ENCODE measurements around the gene SRMS.

SRMS gene, protein sequence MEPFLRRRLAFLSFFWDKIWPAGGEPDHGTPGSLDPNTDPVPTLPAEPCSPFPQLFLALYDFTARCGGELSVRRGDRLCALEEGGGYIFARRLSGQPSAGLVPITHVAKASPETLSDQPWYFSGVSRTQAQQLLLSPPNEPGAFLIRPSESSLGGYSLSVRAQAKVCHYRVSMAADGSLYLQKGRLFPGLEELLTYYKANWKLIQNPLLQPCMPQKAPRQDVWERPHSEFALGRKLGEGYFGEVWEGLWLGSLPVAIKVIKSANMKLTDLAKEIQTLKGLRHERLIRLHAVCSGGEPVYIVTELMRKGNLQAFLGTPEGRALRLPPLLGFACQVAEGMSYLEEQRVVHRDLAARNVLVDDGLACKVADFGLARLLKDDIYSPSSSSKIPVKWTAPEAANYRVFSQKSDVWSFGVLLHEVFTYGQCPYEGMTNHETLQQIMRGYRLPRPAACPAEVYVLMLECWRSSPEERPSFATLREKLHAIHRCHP

GRCh38 chr20:63547725-63548480 lies at the start of gene SRMS:
TSS of gene SRMS (minus strand) at chr20:63547749. CDS start at chr20:63547463, 286 bp downstream.
- H3K4me3 ChIP-seq (ENCODE audit: low read depth, low read length), result no peak within 1 kb of the TSS

DNA sequence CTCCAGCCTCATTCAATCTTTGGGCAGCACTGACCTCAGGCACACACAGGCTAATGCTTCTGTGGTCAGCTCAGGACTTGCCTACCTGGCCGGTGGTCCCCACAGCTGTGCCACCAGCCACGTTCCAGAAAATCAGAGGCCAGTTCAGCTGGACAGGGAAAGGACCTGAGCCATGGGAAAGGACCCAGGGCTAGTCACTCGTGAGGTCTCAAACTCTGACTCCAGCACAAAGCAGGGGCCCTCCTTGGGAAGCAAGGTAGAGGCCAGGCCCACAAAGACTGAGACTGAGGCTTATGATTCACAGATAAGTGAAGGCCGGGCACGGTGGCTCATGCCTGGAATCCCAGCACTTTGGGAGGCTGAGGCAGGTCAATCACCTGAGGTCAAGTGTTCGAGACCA lies 48.9 kb upstream of the SRMS start:
- H3K4me3 ChIP-seq (ENCODE audit: low read depth, low read length), result no peak overlapping the region

GRCh38 chr20:63595416-63596127 lies 48.0 kb upstream of the SRMS start:
- no peak overlapping the region for H3K4me3 ChIP-seq (ENCODE audit: low read depth, low read length)

DNA sequence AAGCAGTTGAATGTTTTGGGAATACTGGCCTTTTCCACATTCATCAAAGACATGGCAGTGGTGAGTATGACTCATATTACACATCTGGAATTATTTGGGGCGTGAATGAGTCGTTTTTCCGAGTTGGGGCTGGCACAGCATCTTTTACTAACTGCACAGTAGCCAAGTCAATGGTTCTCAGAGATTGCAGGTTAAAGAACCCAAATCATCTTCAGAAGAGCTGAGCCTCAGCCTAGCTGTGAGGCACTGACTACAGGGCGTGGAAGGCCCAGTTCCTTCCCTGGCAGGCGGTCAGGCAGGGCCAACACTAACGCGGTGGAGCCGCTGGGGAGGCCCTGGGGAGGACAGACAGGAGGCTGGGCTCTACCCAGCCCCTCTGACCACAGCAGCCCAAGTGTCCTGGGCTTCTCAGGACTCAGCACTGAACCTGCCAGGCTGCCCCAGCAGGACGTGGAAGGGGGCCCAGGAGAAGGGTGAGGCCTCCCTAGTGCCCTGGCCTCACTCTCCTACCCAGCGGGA lies 46.6 kb upstream of the SRMS start:
- H3K4me3 ChIP-seq (ENCODE audit: low read depth, low read length), result no peak overlapping the region

- H3K4me3 ChIP-seq (ENCODE audit: low read depth, low read length), result no peak overlapping the region
These were observed 45.1 kb upstream of the SRMS start for GRCh38 chr20:63592661-63593060.

DNA sequence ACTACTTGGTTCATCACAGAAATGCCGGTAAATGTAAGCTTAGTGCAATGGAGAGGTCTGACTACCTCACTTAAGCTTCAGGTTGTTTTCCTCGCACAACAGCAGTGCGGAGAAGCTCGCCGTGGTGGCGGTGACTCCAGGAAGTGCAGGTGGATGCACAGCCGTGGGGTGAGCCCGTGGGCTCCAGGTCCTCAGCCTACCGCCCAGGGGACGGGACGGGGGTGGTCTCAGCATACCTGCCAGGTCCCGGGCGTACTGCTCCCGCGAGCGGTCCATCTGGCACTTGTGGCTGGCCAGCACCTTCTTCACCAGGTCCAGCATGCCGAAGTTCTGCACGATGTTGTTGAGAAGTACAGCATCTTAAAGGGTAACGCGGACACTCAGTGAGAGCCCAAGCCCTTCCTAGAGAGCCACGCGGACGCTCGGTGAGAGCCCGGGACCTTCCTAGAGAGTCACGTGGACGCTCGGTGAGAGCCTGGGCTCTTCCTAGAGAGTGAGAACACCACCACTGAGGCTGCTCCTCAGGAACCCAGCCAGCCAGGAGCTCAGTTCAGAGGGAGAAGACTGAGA lies 44.3 kb upstream of the SRMS start:
- H3K4me3 ChIP-seq (ENCODE audit: low read depth, low read length), result no peak overlapping the region

- H3K4me3 ChIP-seq (ENCODE audit: low read depth, low read length), result no peak overlapping the region
These were observed 43.6 kb upstream of the SRMS start for GRCh38 chr20:63591147-63591533.

- no peak overlapping the region for H3K4me3 ChIP-seq (ENCODE audit: low read depth, low read length)
These were observed 42.9 kb upstream of the SRMS start for GRCh38 chr20:63590218-63591146.

GRCh38 chr20:63589261-63590217 lies 42.0 kb upstream of the SRMS start:
- H3K4me3 ChIP-seq (ENCODE audit: low read depth, low read length), result no peak overlapping the region

DNA sequence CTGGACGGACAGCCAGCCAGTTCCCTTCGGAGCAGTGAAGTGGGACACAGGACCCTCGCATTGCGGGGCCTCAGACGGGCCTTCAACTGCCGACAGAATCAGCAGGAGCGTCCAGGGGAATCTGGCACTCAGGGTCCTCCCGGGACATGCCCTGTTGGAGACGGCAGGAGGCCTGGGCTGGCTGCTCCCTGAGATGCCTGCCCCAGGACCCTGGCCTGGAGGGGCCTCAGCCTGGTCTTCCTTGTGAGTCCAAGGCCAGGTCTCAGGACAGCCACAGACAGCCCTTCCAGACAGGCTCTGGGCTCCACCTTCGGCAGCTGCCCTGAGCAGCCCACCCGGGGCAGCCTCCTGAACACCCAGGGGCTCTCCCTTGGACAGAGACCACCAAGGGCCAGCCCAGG lies 41.1 kb upstream of the SRMS start:
- no peak overlapping the region for H3K4me3 ChIP-seq (ENCODE audit: low read depth, low read length)

DNA sequence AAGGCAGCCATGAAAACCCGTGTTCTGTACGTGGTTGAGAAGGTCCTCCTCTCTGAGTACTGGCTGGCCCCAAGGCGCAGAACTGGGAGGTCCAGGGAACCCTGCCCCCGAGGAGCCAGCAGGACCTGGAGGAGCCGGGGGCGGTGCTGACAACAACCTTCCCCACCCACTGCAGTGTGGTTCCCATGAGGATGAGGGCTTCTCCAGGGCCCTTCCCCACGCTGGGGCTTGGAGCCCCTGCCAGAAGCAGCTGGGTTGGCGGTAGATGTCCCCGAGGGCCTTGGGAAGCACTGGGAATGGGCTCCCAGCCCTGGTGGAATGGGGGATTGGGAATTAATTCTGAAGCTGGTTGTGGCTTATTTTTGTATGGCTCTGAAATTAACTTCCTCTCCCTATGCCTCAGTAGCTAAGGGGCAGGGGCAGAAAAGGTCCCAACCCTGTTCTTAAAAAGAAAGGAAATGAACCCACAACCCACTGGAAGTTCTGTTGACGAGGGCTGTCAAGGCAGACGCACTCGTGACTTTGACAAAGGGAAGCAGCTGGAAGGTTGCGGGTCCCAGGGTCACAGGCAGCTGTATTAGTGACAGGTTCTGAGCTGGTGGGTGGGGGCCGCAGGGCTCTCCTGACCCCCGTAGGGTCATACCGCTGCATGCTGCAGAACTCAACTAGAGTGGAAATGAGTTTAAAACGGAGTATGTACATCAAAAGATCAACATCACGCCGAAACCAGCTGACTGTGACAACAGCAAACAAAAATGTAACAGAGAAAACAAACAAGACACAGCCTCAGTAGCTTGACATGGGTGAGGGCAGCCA lies 40.4 kb upstream of the SRMS start:
- no peak overlapping the region for H3K4me3 ChIP-seq (ENCODE audit: low read depth, low read length)

DNA sequence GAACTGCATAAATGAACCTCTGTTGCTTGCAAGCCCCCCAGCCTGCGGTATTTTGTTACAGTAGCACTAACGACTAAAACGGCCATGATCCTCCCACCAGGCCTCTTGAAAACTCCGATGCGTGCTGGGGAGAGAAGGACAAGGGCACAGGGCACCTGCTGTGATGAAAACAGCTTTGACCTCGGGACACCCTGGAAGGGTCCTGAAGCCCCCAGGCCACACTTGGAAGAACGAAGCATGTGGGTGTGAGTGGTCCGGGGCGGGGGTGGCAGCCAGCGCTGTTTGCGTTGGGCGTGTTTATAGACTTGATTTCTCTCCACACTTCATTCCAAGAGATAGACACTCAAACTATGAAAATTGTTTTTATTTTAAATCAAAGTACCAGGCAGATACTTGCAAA lies 39.7 kb upstream of the SRMS start:
- H3K4me3 ChIP-seq (ENCODE audit: low read depth, low read length), result no peak overlapping the region

GRCh38 chr20:63586797-63587196 lies 39.2 kb upstream of the SRMS start:
- H3K4me3 ChIP-seq (ENCODE audit: low read depth, low read length), result no peak overlapping the region

- H3K4me3 ChIP-seq (ENCODE audit: low read depth, low read length), result no peak overlapping the region
These were observed 38.3 kb upstream of the SRMS start for GRCh38 chr20:63585616-63586565.

GRCh38 chr20:63582382-63583063 lies 35.0 kb upstream of the SRMS start:
- no peak overlapping the region for H3K4me3 ChIP-seq (ENCODE audit: low read depth, low read length)

GRCh38 chr20:63580796-63581461 lies 33.4 kb upstream of the SRMS start:
- H3K4me3 ChIP-seq (ENCODE audit: low read depth, low read length), result no peak overlapping the region
